Endodermal cell (in vitro differentiated cells): ENCODE data around the gene FIZ1. TPM values are rescaled to one million over a fixed set of nuclear protein-coding genes. Genes with fewer than 3 reads are reported as not detected.

Source experiments
- DNase-seq: peaks from one replicate; pipeline ENCODE4 v3.0.0-alpha.2; 2017
- H3K27ac ChIP-seq: 2 replicates; pipeline ENCODE4 v1.5.1; 2013; ENCODE audit warnings: mild to moderate bottlenecking, low read depth, low read length, moderate library complexity
- H3K27me3 ChIP-seq: 2 replicates; pipeline ENCODE4 v1.6.1; 2013; ENCODE audit warnings: mild to moderate bottlenecking, low read length, moderate library complexity; ENCODE audit not compliant: insufficient read depth, control insufficient read depth, poor library complexity, severe bottlenecking
- H3K36me3 ChIP-seq: 2 replicates; pipeline ENCODE4 v1.7.0; 2013; ENCODE audit warnings: mild to moderate bottlenecking, low read length, moderate library complexity; ENCODE audit not compliant: control insufficient read depth, insufficient read depth
- H3K4me1 ChIP-seq: one replicate; pipeline ENCODE4 v1.7.0; 2013; ENCODE audit warnings: low read length; ENCODE audit not compliant: control insufficient read depth, insufficient read depth
- H3K4me3 ChIP-seq: 2 replicates; pipeline ENCODE4 v1.5.1; 2013; ENCODE audit warnings: mild to moderate bottlenecking, low read length, moderate library complexity
- H3K9ac ChIP-seq: 2 replicates; pipeline ENCODE4 v1.6.1; 2013; ENCODE audit warnings: mild to moderate bottlenecking, low read length, moderate library complexity; ENCODE audit not compliant: poor library complexity, severe bottlenecking; ENCODE audit errors: extremely low read depth
- H3K9me3 ChIP-seq: 2 replicates; pipeline ENCODE4 v1.6.1; 2013; ENCODE audit warnings: mild to moderate bottlenecking, low read length, moderate library complexity; ENCODE audit not compliant: control insufficient read depth
- H3K27ac Mint-ChIP-seq: 2 replicates; pipeline ENCODE4 v1.8.0; 2020; ENCODE audit warnings: mixed read lengths
- H3K27me3 Mint-ChIP-seq: 2 replicates; pipeline ENCODE4 v1.8.0; 2021; ENCODE audit warnings: mild to moderate bottlenecking, mixed read lengths; ENCODE audit not compliant: insufficient read depth
- H3K36me3 Mint-ChIP-seq: 2 replicates; pipeline ENCODE4 v1.8.0; 2020; ENCODE audit warnings: low read depth, mixed read lengths
- H3K4me1 Mint-ChIP-seq: 2 replicates; pipeline ENCODE4 v1.8.0; 2020; ENCODE audit warnings: mixed read lengths
- H3K4me3 Mint-ChIP-seq: 2 replicates; pipeline ENCODE4 v1.8.0; 2020; ENCODE audit warnings: mild to moderate bottlenecking, moderate library complexity, mixed read lengths
- H3K9me3 Mint-ChIP-seq: 2 replicates; pipeline ENCODE4 v1.8.0; 2020; ENCODE audit warnings: mild to moderate bottlenecking, mixed read lengths
- WGBS, 2 experiments: methylation state at CpG; one replicate each; pipeline versions ENCODE4 v1.1.5 to v1.1.7; 2013; ENCODE audit warnings: missing lambda C conversion rate in 2 of 2, mixed read lengths in 1 of 2; ENCODE audit not compliant: insufficient coverage in 1 of 2, insufficient read length in 1 of 2; 5-methylcytosine and 5-hydroxymethylcytosine counted together
- total RNA-seq, 2 donors: library from RNA; stranded (reverse); fragmentation: NEBNext Ultra II Directional in 1 of 2; extraction: Animal tissue kit (Norgen Biotek cat#: 25700) in 1 of 2; gene quantifications; 2 replicates in 1 of 2; 3 replicates in 1 of 2; pipeline ENCODE4 v1.2.1, GENCODE V29; 2021
- TF ChIP-seq, protein P1 (sequence below): fragments of 200-600 bp; sonication (generic); conservative IDR thresholded peaks from 2 replicates; pipeline ENCODE4 v1.5.0; 2021; ENCODE audit warnings: antibody characterized with exemption, mild to moderate bottlenecking

Gene FIZ1
- total RNA-seq, 2 donors from 2014 or later: 19.7 to 21.1 TPM

GRCh38 chr19:55606817-55607216 is 7.5 kb upstream of the FIZ1 start:
- Histone ChIP-seq H3K27ac (no peak overlapping the region), H3K36me3 (peaks cover 21% of the 10 kb centered on the region), H3K9me3 (no peaks in the 10 kb centered on the region), H3K4me1 (peaks cover 4% of the 10 kb centered on the region), H3K9ac (peak overlapping the region; percentile 31), H3K27me3 (no peaks in the 10 kb centered on the region), H3K4me3 (peak overlapping the region; percentile 92)
- H3K4me3 Mint-ChIP-seq: peak overlapping the region; percentile 91
- peaks cover 38% of the 10 kb centered on the region for H3K36me3 Mint-ChIP-seq
- TF ChIP-seq, protein P1, sequence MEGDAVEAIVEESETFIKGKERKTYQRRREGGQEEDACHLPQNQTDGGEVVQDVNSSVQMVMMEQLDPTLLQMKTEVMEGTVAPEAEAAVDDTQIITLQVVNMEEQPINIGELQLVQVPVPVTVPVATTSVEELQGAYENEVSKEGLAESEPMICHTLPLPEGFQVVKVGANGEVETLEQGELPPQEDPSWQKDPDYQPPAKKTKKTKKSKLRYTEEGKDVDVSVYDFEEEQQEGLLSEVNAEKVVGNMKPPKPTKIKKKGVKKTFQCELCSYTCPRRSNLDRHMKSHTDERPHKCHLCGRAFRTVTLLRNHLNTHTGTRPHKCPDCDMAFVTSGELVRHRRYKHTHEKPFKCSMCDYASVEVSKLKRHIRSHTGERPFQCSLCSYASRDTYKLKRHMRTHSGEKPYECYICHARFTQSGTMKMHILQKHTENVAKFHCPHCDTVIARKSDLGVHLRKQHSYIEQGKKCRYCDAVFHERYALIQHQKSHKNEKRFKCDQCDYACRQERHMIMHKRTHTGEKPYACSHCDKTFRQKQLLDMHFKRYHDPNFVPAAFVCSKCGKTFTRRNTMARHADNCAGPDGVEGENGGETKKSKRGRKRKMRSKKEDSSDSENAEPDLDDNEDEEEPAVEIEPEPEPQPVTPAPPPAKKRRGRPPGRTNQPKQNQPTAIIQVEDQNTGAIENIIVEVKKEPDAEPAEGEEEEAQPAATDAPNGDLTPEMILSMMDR: no peak
- peak overlapping the region; percentile 95 for H3K27ac Mint-ChIP-seq
- WGBS, 2 experiments: 92 to 93% methylated on average over 7 to 9 of the region's 9 CpGs
- H3K4me1 Mint-ChIP-seq: peaks cover 14% of the 10 kb centered on the region
- no peak for DNase-seq
- no peaks in the 10 kb centered on the region for H3K9me3 Mint-ChIP-seq
- no peaks in the 10 kb centered on the region for H3K27me3 Mint-ChIP-seq

- peaks cover 21% of the 10 kb centered on the region for H3K36me3 ChIP-seq
- Mint-ChIP-seq H3K9me3 (no peaks in the 10 kb centered on the region), H3K4me3 (peak overlapping the region; percentile 91), H3K4me1 (peaks cover 14% of the 10 kb centered on the region), H3K27me3 (no peaks in the 10 kb centered on the region), H3K27ac (peak overlapping the region; percentile 95), H3K36me3 (peaks cover 38% of the 10 kb centered on the region)
- no peak for DNase-seq
- peak overlapping the region; percentile 31 for H3K9ac ChIP-seq
- H3K27ac ChIP-seq: no peak overlapping the region
- no peaks in the 10 kb centered on the region for H3K9me3 ChIP-seq
- no peaks in the 10 kb centered on the region for H3K27me3 ChIP-seq
- TF ChIP-seq, protein P1: no peak
- peak overlapping the region; percentile 92 for H3K4me3 ChIP-seq
- 34 to 53% methylated on average over 7 to 12 of the region's 12 CpGs for WGBS, 2 experiments
- H3K4me1 ChIP-seq: peaks cover 4% of the 10 kb centered on the region
These were observed 7.1 kb upstream of the FIZ1 start for GRCh38 chr19:55606471-55606787.

GRCh38 chr19:55605637-55606470 is 6.5 kb upstream of the FIZ1 start, which contains the start of gene ZNF865:
ZNF865 (plus strand) TSS chr19:55605647; CDS start chr19:55613619, 7,972 bp downstream.
- 1 to 2% methylated on average over 23 to 40 of the region's 44 CpGs for WGBS, 2 experiments
- peak; percentile 92 for DNase-seq
- peaks cover 35% of the 10 kb centered on the region for H3K36me3 Mint-ChIP-seq

More at GRCh38 chr19:55605637-55606470, 6.5 kb upstream of the FIZ1 start, which contains the start of gene ZNF865:
- H3K4me1 Mint-ChIP-seq: peaks cover 14% of the 10 kb centered on the region
- Histone ChIP-seq H3K36me3 (peaks cover 21% of the 10 kb centered on the region), H3K9ac (peak within 1 kb of the TSS; percentile 66), H3K4me1 (peaks cover 4% of the 10 kb centered on the region), H3K27ac (peak within 1 kb of the TSS; percentile 96), H3K9me3 (no peaks in the 10 kb centered on the region), H3K27me3 (no peaks in the 10 kb centered on the region), H3K4me3 (peak within 1 kb of the TSS; percentile 92)
- peak within 1 kb of the TSS; percentile 96 for H3K27ac Mint-ChIP-seq
- peak within 1 kb of the TSS; percentile 91 for H3K4me3 Mint-ChIP-seq
- H3K27me3 Mint-ChIP-seq: no peaks in the 10 kb centered on the region
- TF ChIP-seq, protein P1: peak; percentile 88
- H3K9me3 Mint-ChIP-seq: no peaks in the 10 kb centered on the region
